Measurements from ENCODE around the gene TOE1. TPM values are rescaled to one million over a fixed set of nuclear protein-coding genes. Genes with fewer than 3 reads are reported as not detected.

Gene TOE1
- total RNA-seq, 4 donors from 2014 or later = 5.4 to 7.7 (median 6.9) TPM

DNA sequence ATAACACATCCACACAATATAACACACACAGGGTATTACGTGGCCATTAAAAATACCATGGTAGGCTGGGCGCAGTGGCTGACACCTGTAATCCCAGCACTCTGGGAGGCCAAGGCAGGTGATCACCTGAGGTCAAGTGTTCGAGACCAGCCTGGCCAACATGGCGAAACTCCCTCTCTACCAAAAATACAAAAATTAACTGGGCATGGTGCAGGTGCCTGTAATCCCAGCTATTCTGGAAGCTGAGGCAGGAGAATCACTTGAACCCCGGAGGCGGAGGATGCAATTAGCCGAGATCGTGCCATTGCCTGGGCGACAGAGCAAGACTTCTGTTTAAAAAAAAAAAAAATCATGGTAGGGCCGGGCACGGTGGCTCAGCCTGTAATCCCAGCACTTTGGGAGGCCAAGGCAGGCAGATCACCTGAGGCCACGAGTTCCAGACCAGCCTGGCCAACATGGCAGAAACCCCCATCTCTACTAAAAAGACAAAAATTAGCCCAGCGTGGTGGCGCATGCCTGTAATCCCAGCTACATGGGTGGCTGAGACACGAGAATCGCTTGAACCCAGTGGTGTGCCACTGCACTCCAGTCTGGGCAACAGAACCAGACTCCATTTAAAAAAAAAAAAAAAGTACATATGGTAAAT, 37.3 kb upstream of the TOE1 start:
- TF ChIP-seq, protein P1, sequence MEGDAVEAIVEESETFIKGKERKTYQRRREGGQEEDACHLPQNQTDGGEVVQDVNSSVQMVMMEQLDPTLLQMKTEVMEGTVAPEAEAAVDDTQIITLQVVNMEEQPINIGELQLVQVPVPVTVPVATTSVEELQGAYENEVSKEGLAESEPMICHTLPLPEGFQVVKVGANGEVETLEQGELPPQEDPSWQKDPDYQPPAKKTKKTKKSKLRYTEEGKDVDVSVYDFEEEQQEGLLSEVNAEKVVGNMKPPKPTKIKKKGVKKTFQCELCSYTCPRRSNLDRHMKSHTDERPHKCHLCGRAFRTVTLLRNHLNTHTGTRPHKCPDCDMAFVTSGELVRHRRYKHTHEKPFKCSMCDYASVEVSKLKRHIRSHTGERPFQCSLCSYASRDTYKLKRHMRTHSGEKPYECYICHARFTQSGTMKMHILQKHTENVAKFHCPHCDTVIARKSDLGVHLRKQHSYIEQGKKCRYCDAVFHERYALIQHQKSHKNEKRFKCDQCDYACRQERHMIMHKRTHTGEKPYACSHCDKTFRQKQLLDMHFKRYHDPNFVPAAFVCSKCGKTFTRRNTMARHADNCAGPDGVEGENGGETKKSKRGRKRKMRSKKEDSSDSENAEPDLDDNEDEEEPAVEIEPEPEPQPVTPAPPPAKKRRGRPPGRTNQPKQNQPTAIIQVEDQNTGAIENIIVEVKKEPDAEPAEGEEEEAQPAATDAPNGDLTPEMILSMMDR (IDR thresholded peaks at IDR 0.05; ENCODE audit: low read depth) = no peak

DNA sequence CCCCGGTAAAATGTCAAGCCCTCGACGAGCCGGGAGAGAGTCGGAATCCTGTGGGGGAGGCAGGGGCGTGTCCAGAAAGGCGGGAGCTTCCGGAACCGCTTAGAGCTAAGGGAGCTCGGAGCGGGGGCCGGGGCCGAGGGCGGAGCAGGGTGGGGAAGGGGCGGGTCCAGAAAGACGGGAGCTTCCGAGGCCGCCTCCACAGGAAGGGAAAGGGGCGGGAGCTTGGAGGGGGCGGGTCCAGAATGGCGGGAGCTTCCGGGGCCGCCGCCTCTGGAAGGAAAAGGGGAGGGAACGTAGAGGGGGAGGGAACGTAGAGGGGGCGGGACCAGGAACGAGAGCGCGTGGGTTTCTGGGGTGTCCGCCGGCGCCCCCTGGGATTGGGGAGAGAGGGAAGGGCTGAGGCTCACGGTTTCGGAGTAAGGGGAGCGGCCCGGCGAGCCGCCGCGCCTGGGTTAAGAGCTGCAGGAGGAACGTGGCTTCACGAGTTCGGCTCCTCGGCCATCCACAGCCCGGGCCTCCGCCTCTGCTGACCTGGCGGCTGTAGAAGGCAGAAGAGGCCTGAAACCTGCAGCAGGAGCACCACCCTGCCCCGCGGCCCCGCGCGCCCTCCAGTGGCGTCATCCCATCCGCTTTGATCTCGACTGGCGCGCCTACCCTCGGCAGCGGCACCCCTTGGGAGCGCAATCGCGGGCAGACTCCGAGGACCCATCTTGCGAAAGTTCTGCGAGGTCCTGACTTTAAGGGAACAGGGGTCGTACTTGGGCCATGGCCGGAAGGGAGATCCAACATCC, 36.3 kb upstream of the TOE1 start:
- TF ChIP-seq, protein P1 (IDR thresholded peaks at IDR 0.05; ENCODE audit: low read depth) = no peak

DNA sequence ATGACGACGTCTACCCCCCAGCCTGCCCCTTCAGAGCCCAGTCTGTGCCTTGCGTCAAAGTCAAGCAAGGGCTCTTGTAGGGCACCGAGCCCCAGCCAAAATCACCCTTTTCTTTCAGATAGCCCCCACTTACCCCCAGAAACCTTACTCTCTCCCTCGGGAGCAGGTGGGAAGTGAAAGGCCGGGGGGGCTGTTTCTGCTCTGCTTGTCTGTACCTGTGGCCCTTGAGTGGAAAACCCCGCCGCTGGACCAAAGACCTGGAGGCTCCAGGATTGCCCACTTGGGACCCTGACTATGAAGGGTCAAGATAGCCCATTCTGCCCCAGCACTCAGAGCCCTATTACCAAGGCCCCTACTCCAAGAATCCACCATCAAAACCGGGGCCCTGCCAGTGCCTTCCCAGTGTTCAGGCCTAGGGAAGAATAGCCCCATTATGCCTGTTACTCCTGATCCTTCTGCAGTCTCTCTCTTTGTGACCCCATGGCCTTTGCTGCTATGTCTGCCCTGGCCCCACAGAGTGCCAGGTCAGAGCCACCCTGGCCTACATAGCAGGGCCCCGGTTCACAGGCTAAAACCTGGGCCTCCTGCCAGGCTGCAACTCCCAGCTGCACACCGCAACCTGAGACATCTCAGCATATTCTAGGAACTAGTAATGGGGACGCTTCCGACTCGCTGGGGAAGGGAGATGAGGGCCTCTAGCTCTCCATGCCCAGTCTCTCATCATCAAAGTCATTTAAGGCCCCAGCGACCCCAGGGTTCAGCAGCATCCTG, 35.5 kb upstream of the TOE1 start:
- TF ChIP-seq, protein P1 (IDR thresholded peaks at IDR 0.05; ENCODE audit: low read depth) = no peak

DNA sequence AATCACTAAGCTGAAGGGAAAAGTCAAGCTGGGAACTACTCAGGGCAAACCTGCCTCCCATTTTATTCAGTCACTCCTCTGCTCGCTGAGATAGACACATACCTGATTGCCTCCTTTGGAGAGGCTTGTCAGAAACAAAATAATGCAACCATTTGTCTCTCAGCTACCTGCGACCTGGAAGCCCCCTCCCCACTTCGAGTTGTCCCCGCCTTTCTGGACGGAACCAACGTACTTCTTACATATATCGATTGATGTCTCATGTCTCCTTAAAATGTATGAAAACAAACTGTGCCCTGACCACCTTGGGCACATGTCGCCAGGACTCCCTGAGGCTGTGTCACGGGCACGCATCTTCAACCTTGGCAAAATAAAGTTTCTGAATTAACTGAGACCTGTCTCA, 34.7 kb upstream of the TOE1 start:
- TF ChIP-seq, protein P1 (IDR thresholded peaks at IDR 0.05; ENCODE audit: low read depth) = no peak

DNA sequence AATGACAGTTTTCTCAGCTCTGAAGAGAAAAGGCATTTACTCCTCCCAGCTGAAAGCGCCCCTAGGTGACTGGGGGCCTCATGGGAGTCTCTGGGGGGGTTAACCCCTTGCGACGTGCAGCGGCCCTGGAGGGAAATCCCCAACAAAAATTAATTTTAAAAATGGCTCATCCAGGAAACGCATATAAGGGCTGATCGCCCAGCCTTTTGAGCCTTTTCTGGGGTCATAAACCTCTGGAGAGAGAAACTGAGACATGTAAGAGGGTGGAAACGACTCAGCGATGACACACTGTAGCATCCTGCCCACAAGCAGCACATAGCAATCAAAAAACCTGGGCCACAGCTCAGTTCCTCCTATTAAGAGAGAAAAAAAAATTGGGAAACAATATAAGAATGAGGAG, 33.7 kb upstream of the TOE1 start:
- TF ChIP-seq, protein P1 (IDR thresholded peaks at IDR 0.05; ENCODE audit: low read depth) = no peak

DNA sequence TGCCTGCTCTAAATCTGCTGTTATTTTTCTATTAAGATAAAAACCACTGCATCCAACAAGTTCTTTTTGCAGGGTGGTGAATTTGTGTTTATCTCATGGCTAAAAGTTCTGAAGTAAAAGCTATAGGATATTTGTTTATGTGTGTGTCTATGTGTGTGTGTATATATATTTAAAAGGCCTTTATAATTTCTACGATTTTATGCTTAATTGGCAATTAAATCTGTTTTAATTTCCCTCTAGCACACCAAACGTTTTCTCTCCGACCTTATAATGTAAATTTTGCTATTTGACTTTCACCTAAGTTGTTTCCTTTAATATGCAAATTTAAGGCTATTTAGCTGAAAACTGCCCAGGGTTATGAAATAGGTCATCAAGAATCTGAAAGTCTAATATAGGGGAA, 33.1 kb upstream of the TOE1 start:
- TF ChIP-seq, protein P1 (IDR thresholded peaks at IDR 0.05; ENCODE audit: low read depth) = no peak

DNA sequence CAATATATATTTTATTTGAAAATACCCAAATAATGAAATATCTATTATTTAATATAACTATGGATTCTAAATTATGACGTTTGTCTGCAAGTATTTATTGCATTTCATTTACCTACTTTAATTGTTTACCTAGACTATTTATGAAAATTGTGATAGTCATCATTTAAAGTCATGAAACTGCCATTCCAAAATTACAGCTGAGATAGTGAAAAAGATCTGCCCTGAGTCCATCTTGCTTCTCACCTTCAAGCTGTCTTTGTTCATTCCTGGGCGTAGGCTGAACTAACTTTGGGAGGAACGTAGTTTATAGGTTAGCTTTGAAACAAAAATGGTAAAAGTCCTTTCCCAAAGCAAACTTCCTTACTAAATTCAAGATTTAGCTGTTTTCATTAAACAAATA, 25.7 kb upstream of the TOE1 start:
- TF ChIP-seq, protein P1 (IDR thresholded peaks at IDR 0.05; ENCODE audit: low read depth) = no peak
